NAMALWA (cell line): ENCODE data around the gene TTC22.
A peak's percentile ranks its signal among the peaks of the same experiment; 100 is the strongest.

Source experiments
- DNase-seq: peaks from one replicate; pipeline ENCODE4 v3.0.0-alpha.2; 2015; ENCODE audit warnings: low spot score

Gene TTC22

DNA sequence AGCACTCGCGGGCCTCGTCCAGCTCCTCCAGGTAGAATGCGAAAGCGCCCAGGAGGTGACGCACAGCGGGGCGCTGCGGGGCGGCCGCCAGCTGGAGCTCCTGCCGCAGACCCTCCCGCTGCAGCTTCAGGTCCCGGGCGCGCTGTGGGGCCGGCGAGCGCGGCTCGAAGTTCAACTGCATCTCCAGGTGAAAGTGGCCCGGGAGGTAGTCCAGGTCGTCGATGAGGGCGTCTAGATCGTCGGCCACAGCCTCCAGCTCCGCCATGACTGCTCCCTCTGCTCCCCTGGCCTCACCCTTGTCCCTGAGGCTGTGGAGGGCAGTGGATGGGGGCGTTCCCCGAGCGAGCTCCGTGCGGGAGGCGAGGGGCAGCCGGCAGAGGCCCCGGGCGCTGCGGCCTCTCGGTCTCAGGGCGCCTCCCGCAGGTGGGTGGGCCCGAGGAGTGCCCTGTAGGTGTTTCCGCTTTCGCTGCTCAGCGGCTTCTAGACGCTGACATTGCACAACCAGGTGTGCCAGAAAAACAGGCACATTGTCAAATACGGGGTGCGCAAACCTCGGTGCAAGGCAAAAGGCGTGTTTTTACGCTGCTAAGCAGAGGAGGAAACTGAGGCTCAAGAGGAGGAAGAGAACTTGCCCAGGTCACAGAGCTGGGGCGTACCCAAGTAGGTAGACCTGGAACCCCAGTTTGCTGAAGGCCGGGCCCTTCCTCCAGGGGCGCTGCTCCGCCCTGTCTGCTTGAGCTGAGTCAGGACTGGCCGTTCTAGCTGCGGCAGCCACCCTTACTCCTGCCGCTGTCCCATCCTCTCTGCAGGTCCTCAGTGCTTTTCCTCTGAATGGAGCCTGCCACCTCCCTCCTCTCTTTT lies at the start of gene TTC22:
TSS of gene TTC22 (minus strand) at position 425 of the 861 bp plus-strand sequence. CDS start at position 265, 160 bp downstream.
- DNase-seq = peak; percentile 59

- DNase-seq = no peak
These were observed 49.6 kb upstream of the TTC22 start for GRCh38 chr1:54850737-54851136.

DNA sequence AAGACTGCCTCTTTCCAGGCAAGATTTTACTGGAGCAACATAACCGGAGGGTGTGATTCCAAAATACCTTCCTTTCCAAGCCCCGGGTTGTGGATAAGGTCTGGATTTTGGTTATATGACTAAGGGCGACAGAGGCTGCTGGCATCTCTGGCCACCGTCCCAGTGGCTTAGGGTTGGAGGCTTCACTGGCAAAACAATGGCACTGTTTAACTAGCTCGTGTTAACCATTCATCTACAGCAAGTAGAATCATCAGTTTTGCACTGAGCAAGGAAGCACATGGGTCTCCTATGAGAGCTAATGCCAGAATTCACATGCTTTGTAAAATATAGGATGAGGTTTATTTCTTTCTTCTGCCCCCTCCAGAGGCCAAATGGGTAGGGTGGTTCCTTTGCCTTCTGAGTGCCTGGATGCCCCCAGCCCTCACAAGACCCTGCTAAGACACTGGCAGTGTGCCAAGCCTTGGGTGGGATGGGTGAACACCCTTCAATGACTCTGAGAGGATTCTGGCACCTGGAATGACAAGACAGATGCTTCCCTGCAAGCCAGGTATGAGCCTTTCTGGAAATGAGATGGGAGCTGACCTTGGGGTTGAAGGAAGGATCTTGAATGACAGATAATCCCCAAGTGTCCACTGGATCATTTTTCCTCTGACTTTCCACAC lies 49.1 kb upstream of the TTC22 start:
- no peak for DNase-seq

- no peak for DNase-seq
These were observed 48.3 kb upstream of the TTC22 start for GRCh38 chr1:54849219-54850068.

- DNase-seq = peak; percentile 16
These were observed 47.2 kb upstream of the TTC22 start for GRCh38 chr1:54848134-54848948.

DNA sequence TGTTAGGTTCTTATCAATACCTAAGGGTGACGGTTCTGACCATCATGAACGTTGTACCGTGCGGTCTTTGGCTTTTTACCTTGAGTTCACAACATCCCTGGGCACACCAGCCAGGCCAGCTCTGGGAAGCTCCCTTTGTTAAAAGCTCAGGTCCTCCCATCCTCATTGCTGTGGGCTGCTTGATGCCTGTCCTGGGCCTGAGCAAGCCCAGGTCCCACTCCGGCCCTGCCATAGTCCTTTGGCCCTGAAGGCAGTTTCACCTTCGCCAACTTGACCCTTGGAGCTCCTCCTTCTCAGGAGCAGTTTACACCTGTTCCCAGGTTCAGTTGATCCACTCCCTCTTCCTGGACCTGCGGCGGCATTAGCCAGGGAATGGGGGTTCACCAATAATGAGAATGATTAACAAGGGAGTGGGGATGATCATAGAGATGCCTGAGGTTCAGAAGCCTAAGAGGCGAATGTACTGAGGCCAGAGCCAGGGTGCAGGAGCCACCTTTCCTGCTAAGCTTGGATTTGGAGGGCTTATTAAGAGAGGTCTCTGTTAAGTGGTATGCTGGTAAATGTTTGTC lies 45.7 kb upstream of the TTC22 start:
- DNase-seq = no peak

- no peak for DNase-seq
These were observed 45.2 kb upstream of the TTC22 start for GRCh38 chr1:54846301-54846700.

GRCh38 chr1:54845772-54846171 lies 44.6 kb upstream of the TTC22 start:
- no peak for DNase-seq

DNA sequence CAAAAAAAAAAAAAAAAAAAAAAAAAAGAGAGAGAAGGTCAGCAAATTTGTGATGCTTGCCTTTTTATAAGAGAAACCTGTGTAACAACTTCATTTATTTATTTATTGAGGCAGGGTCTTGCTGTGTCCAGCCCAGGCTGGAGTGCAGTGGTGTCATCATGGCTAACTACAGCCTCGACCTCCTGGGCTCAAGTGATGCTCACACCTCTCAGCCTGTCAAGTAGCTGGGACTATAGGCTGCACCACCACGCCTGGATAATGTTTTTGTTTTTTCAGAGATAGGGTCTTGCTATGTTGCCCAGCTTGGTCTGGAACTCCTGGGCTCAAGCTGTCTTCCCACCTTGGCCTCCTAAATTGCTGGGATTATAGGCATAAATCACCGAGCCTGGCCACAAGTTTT lies 43.4 kb upstream of the TTC22 start:
- no peak for DNase-seq

- DNase-seq = no peak
These were observed 42.3 kb upstream of the TTC22 start for GRCh38 chr1:54843449-54843848.

GRCh38 chr1:54842963-54843362 lies 41.8 kb upstream of the TTC22 start:
- DNase-seq = no peak

DNA sequence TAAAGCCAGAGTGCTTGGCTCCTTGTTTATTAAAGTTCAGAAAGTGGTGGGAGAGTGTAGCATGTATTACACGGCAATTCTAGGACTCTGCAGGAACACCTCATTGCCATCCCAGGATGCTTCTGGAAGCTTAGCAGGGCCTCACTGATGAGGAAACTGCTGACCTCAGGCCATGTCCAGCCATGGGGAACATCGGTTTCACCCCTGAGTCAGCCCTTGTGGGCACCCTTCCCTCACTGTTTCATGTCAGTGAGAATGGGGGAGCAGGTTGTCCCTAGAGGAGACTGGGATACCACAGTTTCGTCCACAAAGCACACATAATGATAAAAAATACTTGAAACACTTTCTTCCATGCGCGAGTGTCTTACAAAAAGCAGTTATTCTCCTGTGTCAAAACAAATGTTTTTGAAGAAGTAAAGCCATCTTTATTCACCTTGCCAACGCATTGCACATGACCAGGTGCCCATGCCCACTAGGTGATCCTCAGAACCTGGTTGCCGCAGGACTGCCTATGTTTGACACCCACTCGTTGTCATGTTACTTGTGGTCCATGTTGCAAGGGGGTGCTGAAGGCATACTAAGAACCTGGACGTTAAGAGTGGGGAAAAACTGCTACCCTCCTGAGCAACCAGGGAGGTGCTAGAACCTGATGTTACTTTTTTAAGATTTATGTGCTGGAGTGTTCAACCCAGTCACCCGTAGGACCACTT lies 41.2 kb upstream of the TTC22 start:
- no peak for DNase-seq

- no peak for DNase-seq
These were observed 38.7 kb upstream of the TTC22 start for GRCh38 chr1:54839824-54840223.

- DNase-seq = no peak
These were observed 37.5 kb upstream of the TTC22 start for GRCh38 chr1:54838565-54839180.

DNA sequence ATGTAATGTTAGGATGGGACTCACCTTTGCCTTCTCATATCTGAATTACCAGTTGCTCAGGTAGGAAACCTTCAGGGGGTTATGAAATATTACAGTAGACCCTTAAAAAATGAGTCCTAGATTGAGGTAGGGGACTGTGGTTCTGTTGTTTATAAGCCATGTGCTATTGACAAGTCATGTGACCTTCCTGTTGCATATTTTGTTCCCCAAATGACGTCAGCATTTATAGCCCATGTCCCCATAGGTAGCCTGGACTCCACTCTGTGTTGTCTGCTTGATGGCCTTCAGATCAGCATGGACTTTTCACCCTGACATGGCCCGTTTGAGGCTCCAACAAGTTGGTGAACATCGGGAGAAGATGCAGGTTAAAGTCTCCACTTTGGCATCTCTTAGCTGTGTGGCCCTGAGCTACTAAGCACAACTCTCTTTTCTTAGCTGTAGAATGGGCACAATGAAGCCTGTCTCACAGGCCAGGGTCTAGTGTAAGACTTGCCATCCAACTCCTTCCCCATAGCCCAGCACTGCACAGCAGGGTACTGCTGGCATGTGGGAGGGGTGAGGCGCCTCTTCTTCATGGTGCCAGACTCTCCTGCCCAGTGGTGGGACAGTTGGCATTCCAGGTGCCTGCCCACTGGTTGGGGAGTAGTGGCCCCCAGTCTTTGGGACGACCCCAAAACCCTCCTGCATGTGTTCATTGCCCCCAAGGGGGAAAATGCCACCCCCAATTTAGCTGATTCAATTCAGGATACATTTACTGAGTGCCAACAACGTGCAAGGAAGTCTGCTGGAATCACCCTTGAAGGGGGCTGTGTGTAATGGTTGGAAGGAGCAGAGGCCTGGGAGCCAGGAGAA lies 36.1 kb upstream of the TTC22 start:
- DNase-seq = no peak

GRCh38 chr1:54836594-54836993 lies 35.5 kb upstream of the TTC22 start:
- no peak for DNase-seq

DNA sequence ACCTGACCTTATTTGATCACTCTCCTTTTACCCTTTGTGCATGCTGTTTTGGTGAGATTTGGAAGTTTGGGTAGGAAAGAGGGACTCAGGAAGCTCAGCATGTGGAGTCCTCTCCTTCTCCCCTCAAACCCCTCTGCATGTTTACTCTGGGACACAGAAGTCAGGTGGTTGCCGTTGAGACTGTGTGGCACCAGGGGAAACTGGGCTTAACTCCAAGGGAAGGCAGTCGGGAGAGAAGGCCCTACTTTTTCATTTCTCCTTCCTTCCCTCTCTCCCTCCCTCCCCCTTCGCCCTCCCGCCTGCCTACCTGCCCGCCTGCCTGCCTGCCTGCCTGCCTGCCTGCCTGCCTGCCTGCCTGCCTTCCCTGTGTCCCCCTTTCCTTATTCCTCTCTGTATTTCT lies 34.8 kb upstream of the TTC22 start:
- no peak for DNase-seq

- no peak for DNase-seq
These were observed 34.2 kb upstream of the TTC22 start for GRCh38 chr1:54835131-54835898.
